ENCODE results near the gene TRIM65.

DNA sequence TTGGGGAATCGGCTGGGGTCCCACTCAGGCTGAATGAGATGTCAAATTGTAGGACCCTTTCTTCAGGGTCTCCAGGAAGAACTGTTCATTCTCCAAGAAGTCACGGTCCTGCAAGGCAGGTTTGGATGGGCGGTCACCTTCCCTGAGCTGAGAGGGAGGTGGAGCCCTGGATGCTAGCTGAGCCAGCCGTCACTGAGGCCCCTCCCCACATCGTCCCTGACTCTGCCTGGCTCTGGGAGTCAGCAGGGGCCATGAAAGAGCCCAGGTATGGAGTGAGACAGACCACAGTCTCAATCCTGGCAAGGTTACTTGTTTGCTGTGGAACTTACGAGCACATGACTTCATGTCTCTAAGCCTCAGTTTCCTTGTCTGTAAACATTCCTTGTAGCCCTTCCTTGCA is 13.9 kb upstream of the TRIM65 start:
- TF ChIP-seq, protein P1, sequence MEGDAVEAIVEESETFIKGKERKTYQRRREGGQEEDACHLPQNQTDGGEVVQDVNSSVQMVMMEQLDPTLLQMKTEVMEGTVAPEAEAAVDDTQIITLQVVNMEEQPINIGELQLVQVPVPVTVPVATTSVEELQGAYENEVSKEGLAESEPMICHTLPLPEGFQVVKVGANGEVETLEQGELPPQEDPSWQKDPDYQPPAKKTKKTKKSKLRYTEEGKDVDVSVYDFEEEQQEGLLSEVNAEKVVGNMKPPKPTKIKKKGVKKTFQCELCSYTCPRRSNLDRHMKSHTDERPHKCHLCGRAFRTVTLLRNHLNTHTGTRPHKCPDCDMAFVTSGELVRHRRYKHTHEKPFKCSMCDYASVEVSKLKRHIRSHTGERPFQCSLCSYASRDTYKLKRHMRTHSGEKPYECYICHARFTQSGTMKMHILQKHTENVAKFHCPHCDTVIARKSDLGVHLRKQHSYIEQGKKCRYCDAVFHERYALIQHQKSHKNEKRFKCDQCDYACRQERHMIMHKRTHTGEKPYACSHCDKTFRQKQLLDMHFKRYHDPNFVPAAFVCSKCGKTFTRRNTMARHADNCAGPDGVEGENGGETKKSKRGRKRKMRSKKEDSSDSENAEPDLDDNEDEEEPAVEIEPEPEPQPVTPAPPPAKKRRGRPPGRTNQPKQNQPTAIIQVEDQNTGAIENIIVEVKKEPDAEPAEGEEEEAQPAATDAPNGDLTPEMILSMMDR (IDR thresholded peaks at IDR 0.05; ENCODE audit: low read length), result no peak
- TF ChIP-seq EZH2 (optimal IDR thresholded peaks at IDR 0.05; ENCODE audit: low read depth, low read length), result no peak
